Sigmoid colon (tissue), 7 donors: ENCODE results near the gene IL4I1. TPM values are rescaled to one million over a fixed set of nuclear protein-coding genes. Genes with fewer than 3 reads are reported as not detected.

ENCODE experiments used
- DNase-seq: peaks from one replicate; pipeline ENCODE4 v3.0.0-alpha.2; 2019
- H3K27ac ChIP-seq, 4 donors: fragments of 200-600 bp; sonication (generic); one replicate each; pipeline ENCODE4 v1.5.1; 2016 to 2019; ENCODE audit warnings: mild to moderate bottlenecking in 1 of 4
- H3K27me3 ChIP-seq, 3 donors: fragments of 200-600 bp; sonication (generic); one replicate each; pipeline ENCODE4 v1.5.1; 2019; ENCODE audit warnings: mild to moderate bottlenecking in 1 of 3
- H3K36me3 ChIP-seq, 4 donors: fragments of 200-600 bp; sonication (generic); one replicate each; pipeline ENCODE4 v1.5.1; 2016 to 2019
- H3K4me1 ChIP-seq, 4 donors: fragments of 200-600 bp; sonication (generic); one replicate each; pipeline ENCODE4 v1.5.1; 2017 to 2019
- H3K4me3 ChIP-seq, 4 donors: fragments of 200-600 bp; sonication (generic); one replicate each; pipeline ENCODE4 v1.5.1; 2017 to 2019; ENCODE audit warnings: mild to moderate bottlenecking in 2 of 4, moderate library complexity in 1 of 4
- H3K9me3 ChIP-seq, 4 donors: fragments of 200-600 bp in 3 of 4; sonication (generic) in 3 of 4; one replicate each; pipeline versions ENCODE4 v1.5.1 to v1.6.1; 2013 to 2019
- EP300 ChIP-seq, 4 donors: sonication (generic); formaldehyde crosslinking; IDR thresholded peaks; one replicate each; pipeline ENCODE4 v1.6.1; 2017; ENCODE audit warnings: antibody characterized with exemption in 4 of 4
- POLR2A ChIP-seq, 2 donors: fragments of 450-650 bp; IDR thresholded peaks; one replicate each; pipeline ENCODE4 v1.6.1; 2016; ENCODE audit warnings: antibody characterized with exemption in 2 of 2, mild to moderate bottlenecking in 2 of 2, moderate library complexity in 2 of 2
- POLR2AphosphoS5 ChIP-seq, 4 donors: sonication (generic); formaldehyde crosslinking; IDR thresholded peaks; one replicate each; pipeline ENCODE4 v1.6.1; 2017; ENCODE audit warnings: antibody characterized with exemption in 4 of 4
- WGBS, 2 donors: extraction: QIAGEN DNeasy Blood & Tissue Kit; methylation state at CpG; one replicate each; pipeline ENCODE4 v1.1.7; 2013; 5-methylcytosine and 5-hydroxymethylcytosine counted together
- intact Hi-C: fragments of 100-400 bp; cut with DNase I; formaldehyde crosslinking; loops from one replicate; pipeline ENCODE4 v1.15.1; 2023
- polyA plus RNA-seq, 3 donors: library from polyadenylated mRNA; stranded (reverse); fragments of 200-250 nt; gene quantifications; one replicate each; pipeline ENCODE4 v1.2.3, GENCODE V29; 2013
- total RNA-seq, 4 donors: library from RNA; depleted of rRNA; stranded (reverse); fragments of >200 nt; gene quantifications; one replicate each; pipeline ENCODE4 v1.1.0, GENCODE V29; 2016
- TF ChIP-seq, protein P1 (sequence below), 4 experiments: fragments of 450-650 bp in 3 of 4; fragments of 200-600 bp in 1 of 4; IDR thresholded peaks; one replicate each; pipeline ENCODE4 v1.5.1; 2016 to 2019; ENCODE audit warnings: antibody characterized with exemption in 4 of 4, mild to moderate bottlenecking in 3 of 4, moderate library complexity in 2 of 4
- donor health status: healthy with polysubstance abuse.
- donor health status: Bipolar disorder and iron deficiency.
- donor health status: healthy.

IL4I1 gene
- total and polyA plus RNA-seq, 7 donors: 0.28 to 6.8 (median 0.66) TPM

DNA sequence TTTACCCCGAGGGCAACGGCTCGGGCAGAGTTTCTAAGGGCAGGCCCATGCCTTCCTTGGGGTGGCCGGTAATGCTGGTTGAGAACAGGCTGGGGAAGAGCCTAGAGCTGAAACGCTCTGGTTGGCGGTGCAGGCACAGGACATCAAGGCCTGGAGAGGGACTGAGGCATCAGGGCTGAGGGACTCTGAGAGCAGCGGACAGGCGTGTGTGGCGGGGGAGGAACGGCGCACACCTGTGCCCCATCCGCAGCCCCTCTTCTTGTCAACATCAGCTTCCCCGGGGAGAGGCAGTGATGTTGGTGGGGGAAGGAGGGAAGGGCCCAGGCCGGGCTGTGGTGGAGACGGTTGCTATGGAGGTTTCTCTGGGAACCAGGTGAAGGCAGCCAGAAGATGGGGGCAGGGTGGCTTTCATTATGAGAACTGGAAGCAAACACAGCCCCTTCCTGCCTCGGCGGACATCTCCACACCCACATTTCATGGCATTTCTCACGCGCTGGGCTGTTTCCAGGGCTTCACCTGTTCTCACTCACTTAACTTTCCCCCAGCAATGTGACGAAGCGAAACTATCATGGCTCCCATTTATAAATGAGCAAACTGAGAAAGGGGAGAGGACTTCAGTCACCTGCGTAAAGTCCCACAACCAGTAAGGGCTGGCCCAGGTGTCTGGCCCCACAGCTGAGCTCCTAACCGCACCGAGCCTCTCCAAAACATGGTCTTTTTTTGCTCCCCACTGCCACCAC is 24.1 kb upstream of the IL4I1 start:
- H3K4me1 ChIP-seq: peaks cover 0 to 15% (median 6%) of the 10 kb centered on the region in 4 donors
- intact Hi-C loops: no loop called here
- no peak for TF ChIP-seq POLR2A (IDR thresholded peaks at IDR 0.05)
- TF ChIP-seq EP300 (IDR thresholded peaks at IDR 0.05): no peak
- TF ChIP-seq, protein P1, sequence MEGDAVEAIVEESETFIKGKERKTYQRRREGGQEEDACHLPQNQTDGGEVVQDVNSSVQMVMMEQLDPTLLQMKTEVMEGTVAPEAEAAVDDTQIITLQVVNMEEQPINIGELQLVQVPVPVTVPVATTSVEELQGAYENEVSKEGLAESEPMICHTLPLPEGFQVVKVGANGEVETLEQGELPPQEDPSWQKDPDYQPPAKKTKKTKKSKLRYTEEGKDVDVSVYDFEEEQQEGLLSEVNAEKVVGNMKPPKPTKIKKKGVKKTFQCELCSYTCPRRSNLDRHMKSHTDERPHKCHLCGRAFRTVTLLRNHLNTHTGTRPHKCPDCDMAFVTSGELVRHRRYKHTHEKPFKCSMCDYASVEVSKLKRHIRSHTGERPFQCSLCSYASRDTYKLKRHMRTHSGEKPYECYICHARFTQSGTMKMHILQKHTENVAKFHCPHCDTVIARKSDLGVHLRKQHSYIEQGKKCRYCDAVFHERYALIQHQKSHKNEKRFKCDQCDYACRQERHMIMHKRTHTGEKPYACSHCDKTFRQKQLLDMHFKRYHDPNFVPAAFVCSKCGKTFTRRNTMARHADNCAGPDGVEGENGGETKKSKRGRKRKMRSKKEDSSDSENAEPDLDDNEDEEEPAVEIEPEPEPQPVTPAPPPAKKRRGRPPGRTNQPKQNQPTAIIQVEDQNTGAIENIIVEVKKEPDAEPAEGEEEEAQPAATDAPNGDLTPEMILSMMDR (IDR thresholded peaks at IDR 0.05): no peak
- TF ChIP-seq POLR2AphosphoS5 (IDR thresholded peaks at IDR 0.05): no peak
- H3K36me3 ChIP-seq: peaks cover 4 to 72% (median 14%) of the 10 kb centered on the region in 4 donors
- no peaks in the 10 kb centered on the region for H3K27me3 ChIP-seq
- no peak for DNase-seq
- WGBS, 2 donors: 93 to 94% methylated on average over 24 of the region's 24 CpGs
- no peak overlapping the region for H3K27ac ChIP-seq
- no peaks in the 10 kb centered on the region for H3K9me3 ChIP-seq
- no peak overlapping the region for H3K4me3 ChIP-seq

DNA sequence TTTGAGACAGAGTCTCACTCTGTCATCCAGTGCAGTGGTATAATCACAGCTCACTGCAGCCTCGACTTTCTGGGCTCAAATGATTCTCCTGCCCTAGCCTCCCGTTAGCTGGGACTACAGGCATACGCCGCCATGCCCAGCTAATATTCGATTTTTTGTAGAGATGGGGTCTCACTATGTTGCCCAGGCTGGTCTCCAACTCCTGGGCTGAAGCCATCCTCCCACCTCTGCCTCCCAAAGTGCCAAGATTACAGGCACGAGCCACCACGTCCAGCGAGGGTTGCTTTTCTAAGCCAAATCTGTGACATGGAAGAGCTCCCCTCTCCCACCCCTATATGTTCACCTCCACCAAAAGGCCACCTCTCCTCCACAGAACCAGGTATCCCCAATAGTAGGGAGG is 21.4 kb upstream of the IL4I1 start:
- Histone ChIP-seq H3K4me1 (peaks cover 0 to 6% (median 1%) of the 10 kb centered on the region in 4 donors), H3K9me3 (no peaks in the 10 kb centered on the region), H3K27ac (no peak overlapping the region), H3K4me3 (no peak overlapping the region), H3K27me3 (no peaks in the 10 kb centered on the region), H3K36me3 (peaks cover 0 to 56% (median 8%) of the 10 kb centered on the region in 4 donors)
- TF ChIP-seq POLR2AphosphoS5 (IDR thresholded peaks at IDR 0.05) (no peak), POLR2A (IDR thresholded peaks at IDR 0.05) (no peak), EP300 (IDR thresholded peaks at IDR 0.05) (no peak)
- TF ChIP-seq, protein P1 (IDR thresholded peaks at IDR 0.05): no peak
- 93 to 94% methylated on average over 8 of the region's 8 CpGs for WGBS, 2 donors
- DNase-seq: no peak
- intact Hi-C loops: no loop called here

DNA sequence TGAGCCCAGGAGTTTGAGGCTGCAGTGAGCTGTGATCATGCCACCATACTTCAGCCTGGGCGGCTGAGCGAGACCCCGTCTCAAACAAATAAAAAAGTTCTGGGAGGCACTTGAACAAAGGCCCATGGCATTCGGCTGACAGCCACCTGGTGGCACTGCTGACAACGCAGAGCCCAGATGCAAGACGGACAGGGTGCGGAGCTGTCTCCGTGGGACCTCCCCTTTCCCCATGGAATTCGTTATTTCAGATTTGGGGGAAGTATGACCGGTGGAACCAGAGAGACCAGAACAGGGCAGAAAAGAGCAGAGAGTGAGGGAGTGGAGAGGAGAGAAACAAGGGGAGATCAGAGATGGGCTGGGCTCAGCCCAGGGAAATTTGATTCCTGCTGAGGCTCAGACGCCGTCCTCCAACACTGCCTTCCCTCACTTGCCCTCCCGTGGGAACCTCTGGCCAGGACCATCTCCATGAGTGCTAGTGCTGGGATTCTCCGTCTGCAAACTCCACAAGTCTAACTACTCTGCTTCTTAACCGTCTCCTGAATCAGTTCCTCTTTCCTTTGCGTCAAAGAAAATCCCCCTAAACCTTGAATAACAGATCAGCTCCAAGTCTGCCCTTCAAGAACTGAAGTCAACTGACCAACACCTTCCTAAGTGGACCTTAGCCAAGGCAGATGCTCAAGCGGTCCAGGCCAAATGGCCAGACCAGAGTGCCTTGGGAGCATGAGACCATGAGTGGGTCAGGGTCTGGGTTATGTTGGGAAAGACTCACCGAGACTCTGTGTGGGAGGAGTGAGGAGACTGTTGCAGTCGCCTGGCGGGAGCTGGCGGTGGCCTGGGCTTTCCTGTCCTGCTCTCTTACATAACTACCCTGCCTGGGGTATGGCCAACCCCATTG is 20.4 kb upstream of the IL4I1 start:
- intact Hi-C loops: no loop called here
- H3K27ac ChIP-seq: no peak overlapping the region

DNA sequence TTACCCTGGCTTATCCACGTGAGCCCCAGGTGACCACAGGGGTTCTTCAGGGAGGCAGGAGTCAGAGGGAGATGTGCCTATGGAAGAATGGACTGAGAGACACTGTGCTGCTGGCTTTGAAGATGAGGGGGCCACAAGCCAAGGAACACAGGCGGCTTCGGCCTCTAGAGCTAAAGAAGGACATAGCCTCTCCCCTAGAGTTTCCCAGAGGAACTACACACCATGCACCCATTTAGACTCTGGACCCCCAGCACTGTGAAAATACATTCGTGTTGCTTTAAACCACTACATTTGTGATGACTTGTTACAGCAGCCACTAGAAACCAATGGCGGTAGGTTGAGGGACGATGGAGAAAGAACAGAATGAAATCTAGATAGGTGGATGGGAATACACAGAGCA is 18.6 kb upstream of the IL4I1 start:
- TF ChIP-seq, protein P1 (IDR thresholded peaks at IDR 0.05): no peak
- no peak for TF ChIP-seq EP300 (IDR thresholded peaks at IDR 0.05)
- TF ChIP-seq POLR2A (IDR thresholded peaks at IDR 0.05): no peak
- no peak for TF ChIP-seq POLR2AphosphoS5 (IDR thresholded peaks at IDR 0.05)
- Histone ChIP-seq H3K27me3 (no peaks in the 10 kb centered on the region), H3K36me3 (peaks cover 0 to 36% (median 3%) of the 10 kb centered on the region in 4 donors), H3K4me1 (peaks cover 0 to 12% (median 5%) of the 10 kb centered on the region in 4 donors), H3K9me3 (no peaks in the 10 kb centered on the region), H3K27ac (no peak overlapping the region), H3K4me3 (no peak overlapping the region)
- DNase-seq: no peak
- WGBS, 2 donors: 97% methylated on average over 6 of the region's 6 CpGs
- intact Hi-C loops: no loop called here

More for the DNA sequence above, 20.4 kb upstream of the IL4I1 start:
- H3K9me3 ChIP-seq: no peaks in the 10 kb centered on the region
- TF ChIP-seq, protein P1 (IDR thresholded peaks at IDR 0.05): no peak
- no peak for TF ChIP-seq POLR2AphosphoS5 (IDR thresholded peaks at IDR 0.05)
- no peak for TF ChIP-seq EP300 (IDR thresholded peaks at IDR 0.05)
- TF ChIP-seq POLR2A (IDR thresholded peaks at IDR 0.05): no peak
- DNase-seq: no peak
- H3K36me3 ChIP-seq: peaks cover 0 to 46% (median 7%) of the 10 kb centered on the region in 4 donors
- peaks cover 0 to 9% (median 3%) of the 10 kb centered on the region in 4 donors for H3K4me1 ChIP-seq
- 87 to 92% methylated on average over 21 of the region's 21 CpGs for WGBS, 2 donors
- no peak overlapping the region for H3K4me3 ChIP-seq
- no peaks in the 10 kb centered on the region for H3K27me3 ChIP-seq
